CD4-positive, alpha-beta T cell (primary cell): ENCODE results near the gene PPIP5K2. TPM values are rescaled to one million over a fixed set of nuclear protein-coding genes. Genes with fewer than 3 reads are reported as not detected.
"Not testable (repeated sequence)": the region's sequence is repeated elsewhere in the genome, so short reads cannot be mapped to it uniquely, and the experiment has no call there.

ENCODE experiments used
- ATAC-seq: fragments of 200-7000 bp; cut with Tn5 transposase; one replicate; pipeline ENCODE4 v1.10.0; 2022; ENCODE audit warnings: mild to moderate bottlenecking; ENCODE audit not compliant: poor library complexity
- CTCF ChIA-PET: fragments of 350-600 bp; sonication (Branson Sonifier 250); formaldehyde crosslinking; loops from one replicate; lab custom pipeline; 2021; ENCODE audit warnings: antibody characterized with exemption, inconsistent platforms; lab: Charles Lee
- POLR2A ChIA-PET: fragments of 350-600 bp; sonication (Branson Sonifier 250); formaldehyde crosslinking; loops from one replicate; lab custom pipeline; 2021; ENCODE audit warnings: antibody characterized with exemption, inconsistent platforms; lab: Charles Lee
- DNase-seq, 14 experiments: peaks; one replicate each; pipeline ENCODE4 v3.0.0-alpha.2; 2013 to 2020; ENCODE audit warnings: mixed read lengths in 2 of 14
- H3K27ac ChIP-seq, 2 donors: one replicate each; pipeline versions ENCODE4 v1.5.1 to v1.7.0; 2013; ENCODE audit warnings: low read length in 2 of 2, low read depth in 1 of 2, mild to moderate bottlenecking in 1 of 2
- H3K27me3 ChIP-seq, 2 experiments: 1 replicate in 1 of 2; 2 replicates in 1 of 2; pipeline versions ENCODE4 v1.6.1 to v1.7.0; 2013; ENCODE audit warnings: low read length in 2 of 2, control low read depth in 1 of 2, mild to moderate bottlenecking in 1 of 2, moderate library complexity in 1 of 2; ENCODE audit not compliant: insufficient read depth in 2 of 2, control insufficient read depth in 1 of 2
- H3K36me3 ChIP-seq: one replicate; pipeline ENCODE4 v1.6.1; 2013; ENCODE audit warnings: low read length, control low read depth; ENCODE audit not compliant: insufficient read depth
- H3K4me1 ChIP-seq: one replicate; pipeline ENCODE4 v1.6.1; 2013; ENCODE audit warnings: low read length, control low read depth; ENCODE audit not compliant: insufficient read depth
- H3K4me3 ChIP-seq: one replicate; pipeline ENCODE4 v1.5.1; 2013; ENCODE audit warnings: mild to moderate bottlenecking, low read length, moderate library complexity
- H3K9me3 ChIP-seq, 2 experiments: 1 replicate in 1 of 2; 2 replicates in 1 of 2; pipeline versions ENCODE4 v1.6.1 to v1.7.0; 2013; ENCODE audit warnings: low read length in 2 of 2, mild to moderate bottlenecking in 2 of 2, control low read depth in 1 of 2, moderate library complexity in 1 of 2; ENCODE audit not compliant: control insufficient read depth in 1 of 2, insufficient read depth in 1 of 2
- H3K27ac Mint-ChIP-seq: one replicate; pipeline ENCODE4 v1.8.0; 2020; ENCODE audit warnings: mixed read lengths
- H3K27me3 Mint-ChIP-seq: one replicate; pipeline ENCODE4 v1.8.0; 2021; ENCODE audit warnings: mixed read lengths
- H3K36me3 Mint-ChIP-seq: one replicate; pipeline ENCODE4 v1.8.0; 2021; ENCODE audit warnings: low read depth, mixed read lengths
- H3K4me1 Mint-ChIP-seq: one replicate; pipeline ENCODE4 v1.8.0; 2021; ENCODE audit warnings: low read depth, mixed read lengths
- H3K4me3 Mint-ChIP-seq: one replicate; pipeline ENCODE4 v1.8.0; 2020; ENCODE audit warnings: mild to moderate bottlenecking, mixed read lengths
- H3K9me3 Mint-ChIP-seq: one replicate; pipeline ENCODE4 v1.8.0; 2020; ENCODE audit warnings: mixed read lengths
- intact Hi-C, 2 experiments: fragments of 100-400 bp; cut with DNase I in 1 of 2; cut with micrococcal nuclease in 1 of 2; formaldehyde crosslinking; loops; one replicate each; pipeline versions ENCODE4 v1.15.1 to v1.9.0; 2023 to 2025; cut with DNase I, micrococcal nuclease
- total RNA-seq, 174 experiments: library from RNA in 2 of 174; stranded (reverse) in 2 of 174; gene quantifications; one replicate each; pipeline ENCODE4 v1.2.3 and lab custom pipeline; 2021 to 2026
- TF ChIP-seq, protein P1 (sequence below): fragments of 200-600 bp; IDR thresholded peaks from one replicate; pipeline ENCODE4 v1.8.0; 2022; ENCODE audit warnings: antibody characterized with exemption, mild to moderate bottlenecking

PPIP5K2 gene
- total RNA-seq, 2 experiments from 2014 or later = 40.4 to 45.6 TPM

DNA sequence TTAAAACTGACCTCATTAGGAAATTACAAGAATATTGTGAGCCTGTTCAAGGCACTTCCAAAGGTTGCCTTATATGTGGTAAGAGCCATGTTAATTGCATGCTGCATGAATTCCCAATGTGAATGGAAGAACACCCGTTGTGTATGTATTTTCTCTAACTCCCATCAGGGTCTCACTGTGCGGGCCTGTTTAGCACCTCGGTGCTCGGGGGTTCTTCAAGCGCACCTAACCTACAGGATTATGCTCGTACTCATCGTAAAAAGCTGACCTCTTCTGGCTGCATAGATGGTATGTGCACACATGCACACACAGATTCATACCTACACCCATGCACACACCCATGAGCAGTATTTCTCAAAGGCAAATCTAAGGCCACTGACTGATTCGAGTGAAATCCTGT is 66.1 kb downstream of the PPIP5K2 start:
- peaks cover 51% of the 10 kb centered on the region for H3K36me3 ChIP-seq

DNA sequence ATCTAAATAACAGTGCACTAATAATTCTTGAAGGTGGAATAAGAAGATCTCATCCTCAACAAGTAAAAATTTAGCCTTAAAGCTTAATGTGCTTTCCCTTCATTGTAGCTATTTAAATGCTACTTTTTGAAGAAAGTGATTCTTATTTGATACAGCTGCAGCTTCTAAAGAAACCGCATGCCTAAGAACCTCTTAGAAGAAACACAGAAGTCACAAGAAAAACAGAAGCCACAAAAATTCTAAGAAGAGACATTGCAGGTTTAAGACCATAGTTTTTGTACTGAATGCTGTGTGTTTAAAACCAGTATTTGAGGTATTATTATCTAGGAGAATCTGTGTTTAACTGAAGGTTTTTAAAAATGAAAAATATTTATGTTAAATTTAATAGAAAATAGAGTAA is 68.3 kb downstream of the PPIP5K2 start:
- ChIA-PET CTCF (no interaction called here), POLR2A (interaction anchor here (1.1 kb wide), 1 partner anchor 71 kb away, joined by 3 read pairs; no protein-coding TSS in a partner anchor)
- Histone ChIP-seq H3K27me3 (no peaks in the 10 kb centered on the region), H3K4me1 (no peaks in the 10 kb centered on the region), H3K27ac (no peak overlapping the region), H3K4me3 (no peak overlapping the region), H3K36me3 (peaks cover 45% of the 10 kb centered on the region), H3K9me3 (no peaks in the 10 kb centered on the region)
- ATAC-seq (no peak), DNase-seq (no peak)
- Mint-ChIP-seq H3K9me3 (no peaks in the 10 kb centered on the region), H3K27me3 (no peaks in the 10 kb centered on the region), H3K36me3 (peaks cover 66% of the 10 kb centered on the region), H3K4me3 (no peak overlapping the region), H3K27ac (peak overlapping the region; percentile 40), H3K4me1 (peaks cover 8% of the 10 kb centered on the region)
- intact Hi-C loops = no loop called here
- TF ChIP-seq, protein P1, sequence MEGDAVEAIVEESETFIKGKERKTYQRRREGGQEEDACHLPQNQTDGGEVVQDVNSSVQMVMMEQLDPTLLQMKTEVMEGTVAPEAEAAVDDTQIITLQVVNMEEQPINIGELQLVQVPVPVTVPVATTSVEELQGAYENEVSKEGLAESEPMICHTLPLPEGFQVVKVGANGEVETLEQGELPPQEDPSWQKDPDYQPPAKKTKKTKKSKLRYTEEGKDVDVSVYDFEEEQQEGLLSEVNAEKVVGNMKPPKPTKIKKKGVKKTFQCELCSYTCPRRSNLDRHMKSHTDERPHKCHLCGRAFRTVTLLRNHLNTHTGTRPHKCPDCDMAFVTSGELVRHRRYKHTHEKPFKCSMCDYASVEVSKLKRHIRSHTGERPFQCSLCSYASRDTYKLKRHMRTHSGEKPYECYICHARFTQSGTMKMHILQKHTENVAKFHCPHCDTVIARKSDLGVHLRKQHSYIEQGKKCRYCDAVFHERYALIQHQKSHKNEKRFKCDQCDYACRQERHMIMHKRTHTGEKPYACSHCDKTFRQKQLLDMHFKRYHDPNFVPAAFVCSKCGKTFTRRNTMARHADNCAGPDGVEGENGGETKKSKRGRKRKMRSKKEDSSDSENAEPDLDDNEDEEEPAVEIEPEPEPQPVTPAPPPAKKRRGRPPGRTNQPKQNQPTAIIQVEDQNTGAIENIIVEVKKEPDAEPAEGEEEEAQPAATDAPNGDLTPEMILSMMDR = no peak

More for the DNA sequence above, 66.1 kb downstream of the PPIP5K2 start:
- intact Hi-C loops = no loop called here
- no peak for DNase-seq
- ChIA-PET POLR2A (no interaction called here), CTCF (interaction anchor here (1.1 to 1.3 kb wide), 2 partner anchors 21 to 27 kb away, joined by 3 read pairs; no protein-coding TSS in a partner anchor)
- Histone ChIP-seq H3K4me3 (no peak overlapping the region), H3K4me1 (no peaks in the 10 kb centered on the region), H3K9me3 (no peaks in the 10 kb centered on the region), H3K27ac (no peak overlapping the region), H3K27me3 (no peaks in the 10 kb centered on the region)
- H3K4me1 Mint-ChIP-seq = peaks cover 8% of the 10 kb centered on the region
- no peaks in the 10 kb centered on the region for H3K9me3 Mint-ChIP-seq
- peaks cover 74% of the 10 kb centered on the region for H3K36me3 Mint-ChIP-seq
- H3K27me3 Mint-ChIP-seq = no peaks in the 10 kb centered on the region
- no peak overlapping the region for H3K27ac Mint-ChIP-seq
- H3K4me3 Mint-ChIP-seq = no peak overlapping the region
- ATAC-seq = no peak
- TF ChIP-seq, protein P1 = no peak

DNA sequence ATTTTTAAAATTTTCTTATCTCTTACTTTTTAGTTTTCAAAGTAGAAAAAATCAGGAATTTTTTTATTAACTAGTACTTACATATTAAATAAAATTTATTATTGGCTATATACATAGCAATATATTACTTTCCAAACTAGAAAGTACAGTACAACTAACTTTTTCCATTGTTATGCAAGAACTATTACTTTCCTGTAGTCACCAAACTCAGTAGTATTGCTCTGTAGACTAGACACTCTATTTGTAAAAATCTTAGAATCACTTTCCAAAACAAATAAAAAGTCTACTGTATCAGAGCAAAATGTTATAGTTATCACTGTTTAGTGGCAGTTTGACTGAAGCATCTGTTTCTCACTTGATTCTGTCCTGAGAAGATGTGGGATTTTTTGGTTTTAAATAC is 83.1 kb downstream of the PPIP5K2 start:
- DNase-seq (no peak), ATAC-seq (no peak)
- Mint-ChIP-seq H3K27ac (no peak overlapping the region), H3K9me3 (peaks cover 3% of the 10 kb centered on the region), H3K4me3 (no peak overlapping the region), H3K27me3 (no peaks in the 10 kb centered on the region), H3K36me3 (peaks cover 91% of the 10 kb centered on the region), H3K4me1 (peaks cover 13% of the 10 kb centered on the region)
- Histone ChIP-seq H3K4me1 (no peaks in the 10 kb centered on the region), H3K9me3 (no peaks in the 10 kb centered on the region), H3K27ac (no peak overlapping the region), H3K4me3 (no peak overlapping the region), H3K36me3 (peaks cover 27% of the 10 kb centered on the region), H3K27me3 (no peaks in the 10 kb centered on the region)
- ChIA-PET CTCF (interaction anchor here (1.6 kb wide), 1 partner anchor 22 kb away, joined by 6 read pairs; no protein-coding TSS in a partner anchor), POLR2A (no interaction called here)
- intact Hi-C loops = no loop called here
- TF ChIP-seq, protein P1 = no peak

DNA sequence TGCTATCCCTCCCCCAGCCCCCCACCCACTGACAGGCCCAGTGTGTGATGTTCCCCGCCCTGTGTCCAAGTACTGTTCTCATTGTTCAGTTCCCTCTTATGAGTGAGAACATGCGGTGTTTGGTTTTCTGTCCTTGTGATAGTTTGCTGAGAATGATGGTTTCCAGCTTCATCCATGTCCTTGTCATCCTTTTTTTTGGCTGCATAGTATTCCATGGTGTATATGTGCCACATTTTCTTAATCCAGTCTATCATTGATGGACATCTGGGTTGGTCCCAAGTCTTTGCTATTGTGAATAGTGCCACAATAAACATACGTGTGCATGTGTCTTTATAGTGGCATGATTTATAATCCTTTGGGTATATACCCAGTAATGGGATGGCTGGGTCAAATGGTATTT is 84.9 kb downstream of the PPIP5K2 start:
- H3K4me3 Mint-ChIP-seq, POLR2A ChIA-PET, H3K27me3 ChIP-seq, intact Hi-C loops, H3K27ac Mint-ChIP-seq, H3K9me3 ChIP-seq, ATAC-seq, H3K4me3 ChIP-seq, H3K9me3 Mint-ChIP-seq, CTCF ChIA-PET, H3K27ac ChIP-seq, H3K27me3 Mint-ChIP-seq, H3K4me1 ChIP-seq, DNase-seq: not testable (repeated sequence)
- Mint-ChIP-seq H3K4me1 (peaks cover 20% of the 10 kb centered on the region), H3K36me3 (peaks cover 82% of the 10 kb centered on the region)
- peaks cover 27% of the 10 kb centered on the region for H3K36me3 ChIP-seq
